Measurements from ENCODE around the gene CEP78.
"Not testable (repeated sequence)": the region's sequence is repeated elsewhere in the genome, so short reads cannot be mapped to it uniquely, and the experiment has no call there.

The CEP78 gene

GRCh38 chr9:78232471-78232870 lies 3.4 kb upstream of the CEP78 start:
- DNase-seq (ENCODE audit: extremely low read depth in 1 of 2, low read depth in 1 of 2), result not testable (repeated sequence)

GRCh38 chr9:78234810-78235209 lies 1.1 kb upstream of the CEP78 start:
- no peak for DNase-seq (ENCODE audit: extremely low read depth in 1 of 2, low read depth in 1 of 2)

- DNase-seq (ENCODE audit: extremely low read depth in 1 of 2, low read depth in 1 of 2), result no peak
Observed at GRCh38 chr9:78235256-78235761, 566 bp upstream of the CEP78 start.

- no peak for DNase-seq (ENCODE audit: extremely low read depth in 1 of 2, low read depth in 1 of 2)
Observed at GRCh38 chr9:78236551-78236910, 656 bp downstream of the CEP78 start.

GRCh38 chr9:78238046-78239038 lies 2.5 kb downstream of the CEP78 start:
- DNase-seq (ENCODE audit: extremely low read depth in 1 of 2, low read depth in 1 of 2), result no peak

GRCh38 chr9:78239506-78239905 lies 3.6 kb downstream of the CEP78 start:
- DNase-seq (ENCODE audit: extremely low read depth in 1 of 2, low read depth in 1 of 2), result no peak

- DNase-seq (ENCODE audit: extremely low read depth in 1 of 2, low read depth in 1 of 2), result no peak
Observed at GRCh38 chr9:78242041-78242440, 6.2 kb downstream of the CEP78 start.

GRCh38 chr9:78243130-78243529 lies 7.3 kb downstream of the CEP78 start:
- DNase-seq (ENCODE audit: extremely low read depth in 1 of 2, low read depth in 1 of 2), result no peak

- no peak for DNase-seq (ENCODE audit: extremely low read depth in 1 of 2, low read depth in 1 of 2)
Observed at GRCh38 chr9:78245401-78245800, 9.5 kb downstream of the CEP78 start.

- no peak for DNase-seq (ENCODE audit: extremely low read depth in 1 of 2, low read depth in 1 of 2)
Observed at GRCh38 chr9:78248635-78249034, 12.8 kb downstream of the CEP78 start.

GRCh38 chr9:78249542-78249941 lies 13.7 kb downstream of the CEP78 start:
- DNase-seq (ENCODE audit: extremely low read depth in 1 of 2, low read depth in 1 of 2), result no peak

- DNase-seq (ENCODE audit: extremely low read depth in 1 of 2, low read depth in 1 of 2), result no peak
Observed at GRCh38 chr9:78252616-78253015, 16.7 kb downstream of the CEP78 start.

GRCh38 chr9:78253285-78253684 lies 17.4 kb downstream of the CEP78 start:
- DNase-seq (ENCODE audit: extremely low read depth in 1 of 2, low read depth in 1 of 2), result no peak

- DNase-seq (ENCODE audit: extremely low read depth in 1 of 2, low read depth in 1 of 2), result no peak
Observed at GRCh38 chr9:78261403-78262001, 25.6 kb downstream of the CEP78 start.

GRCh38 chr9:78262655-78263054 lies 26.8 kb downstream of the CEP78 start:
- no peak for DNase-seq (ENCODE audit: extremely low read depth in 1 of 2, low read depth in 1 of 2)

GRCh38 chr9:78267889-78268288 lies 32.0 kb downstream of the CEP78 start:
- DNase-seq (ENCODE audit: extremely low read depth in 1 of 2, low read depth in 1 of 2), result no peak

GRCh38 chr9:78269784-78270183 lies 33.9 kb downstream of the CEP78 start:
- DNase-seq (ENCODE audit: extremely low read depth in 1 of 2, low read depth in 1 of 2), result no peak

- DNase-seq (ENCODE audit: extremely low read depth in 1 of 2, low read depth in 1 of 2), result no peak
Observed at GRCh38 chr9:78272307-78272706, 36.4 kb downstream of the CEP78 start.

GRCh38 chr9:78273761-78274160 lies 37.9 kb downstream of the CEP78 start:
- no peak for DNase-seq (ENCODE audit: extremely low read depth in 1 of 2, low read depth in 1 of 2)

- no peak for DNase-seq (ENCODE audit: extremely low read depth in 1 of 2, low read depth in 1 of 2)
Observed at GRCh38 chr9:78278177-78278777, 42.4 kb downstream of the CEP78 start.

- DNase-seq (ENCODE audit: extremely low read depth in 1 of 2, low read depth in 1 of 2), result no peak
Observed at GRCh38 chr9:78278801-78279200, 42.9 kb downstream of the CEP78 start.

Measured in activated CD8-positive, alpha-beta memory T cell treated with anti-CD3 and anti-CD28 coated beads for 1 hour (primary cell).